ENCODE results near the gene GALNT8.
"Not testable (repeated sequence)": the region's sequence is repeated elsewhere in the genome, so short reads cannot be mapped to it uniquely, and the experiment has no call there.

Gene GALNT8

DNA sequence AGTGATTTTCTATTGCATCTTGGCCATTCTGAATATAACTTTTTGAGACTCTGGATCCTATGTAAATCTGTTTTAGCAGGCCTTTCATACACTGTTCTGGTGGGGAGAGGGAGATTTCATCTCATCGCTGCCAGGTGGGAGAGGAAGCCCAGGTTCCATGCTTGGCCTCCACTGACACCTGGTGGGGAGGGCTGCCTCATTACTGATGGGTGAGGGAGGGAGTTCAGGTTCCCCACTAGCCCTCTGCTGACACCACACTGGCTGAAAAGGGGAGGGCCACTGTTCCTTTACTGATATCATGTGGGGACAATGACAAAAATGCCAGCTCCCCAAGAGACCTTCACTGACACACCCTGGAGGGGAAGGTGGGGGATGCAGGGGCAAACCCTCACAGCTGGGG is 2.4 kb upstream of the GALNT8 start:
- DNase-seq (ENCODE audit: low read depth): no peak
- no peak for TF ChIP-seq CTCF (conservative IDR thresholded peaks at IDR 0.05; ENCODE audit: control insufficient read depth, insufficient read depth, low read depth, low read length)
- no peak overlapping the region for H3K4me3 ChIP-seq (ENCODE audit: control insufficient read depth, low read depth, low read length)

DNA sequence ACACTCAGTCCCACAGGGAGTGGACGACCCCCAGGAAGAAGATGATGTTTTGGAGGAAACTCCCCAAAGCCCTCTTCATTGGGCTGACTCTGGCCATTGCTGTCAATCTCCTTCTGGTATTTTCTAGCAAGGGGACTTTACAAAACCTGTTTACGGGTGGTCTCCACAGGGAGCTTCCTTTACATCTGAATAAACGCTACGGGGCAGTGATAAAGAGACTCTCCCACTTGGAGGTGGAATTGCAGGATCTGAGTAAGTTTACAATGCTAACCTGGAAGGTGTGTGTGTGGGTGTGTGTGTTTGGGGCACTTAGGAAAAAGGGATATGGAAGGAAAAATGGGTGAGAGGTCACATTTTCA is 416 bp downstream of the GALNT8 start:
- no peak overlapping the region for H3K4me3 ChIP-seq (ENCODE audit: control insufficient read depth, low read depth, low read length)
- TF ChIP-seq CTCF (conservative IDR thresholded peaks at IDR 0.05; ENCODE audit: control insufficient read depth, insufficient read depth, low read depth, low read length): no peak
- DNase-seq (ENCODE audit: low read depth): no peak

DNA sequence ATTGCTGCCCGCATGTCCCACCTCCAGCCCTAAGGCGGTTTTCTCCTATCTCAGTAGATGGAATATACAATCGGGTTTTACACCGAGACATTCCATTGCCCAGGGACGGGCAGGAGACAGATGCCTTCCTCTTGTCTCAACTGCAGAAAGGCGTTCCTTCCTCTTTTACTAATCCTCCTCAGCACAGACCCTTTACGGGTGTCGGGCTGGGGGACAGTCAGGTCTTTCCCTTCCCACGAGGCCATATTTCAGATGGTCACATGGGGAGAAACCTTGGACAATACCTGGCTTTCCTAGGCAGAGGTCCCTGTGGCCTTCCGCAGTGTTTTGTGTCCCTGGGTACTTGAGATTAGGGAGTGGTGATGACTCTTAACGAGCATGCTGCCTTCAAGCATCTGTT is 1.4 kb downstream of the GALNT8 start:
- not testable (repeated sequence) for DNase-seq (ENCODE audit: low read depth); H3K4me3 ChIP-seq (ENCODE audit: control insufficient read depth, low read depth, low read length)

DNA sequence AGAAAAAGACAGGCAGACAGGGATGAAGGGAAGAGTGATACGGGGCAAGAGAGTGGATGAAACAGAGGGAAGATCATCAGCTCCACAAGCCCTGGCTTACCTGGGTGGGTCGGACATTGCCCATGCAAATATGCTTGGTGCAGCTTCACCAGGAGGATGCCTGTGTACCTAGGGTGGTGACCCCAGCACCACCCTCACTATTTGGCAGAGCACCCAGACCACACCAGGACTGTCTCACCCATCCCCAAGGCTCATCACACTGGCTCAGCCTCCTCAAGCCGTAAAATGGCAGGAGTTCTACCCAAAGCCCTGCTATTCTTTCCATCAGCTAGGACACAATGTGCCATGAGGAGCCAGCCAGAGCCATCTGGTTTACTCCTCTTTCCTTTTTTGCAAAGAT is 3.0 kb downstream of the GALNT8 start:
- no peak for DNase-seq (ENCODE audit: low read depth)
- H3K4me3 ChIP-seq (ENCODE audit: control insufficient read depth, low read depth, low read length): no peak overlapping the region
- no peak for TF ChIP-seq CTCF (conservative IDR thresholded peaks at IDR 0.05; ENCODE audit: control insufficient read depth, insufficient read depth, low read depth, low read length)

- H3K4me3 ChIP-seq (ENCODE audit: control insufficient read depth, low read depth, low read length): no peak overlapping the region
- no peak for TF ChIP-seq CTCF (conservative IDR thresholded peaks at IDR 0.05; ENCODE audit: control insufficient read depth, insufficient read depth, low read depth, low read length)
- DNase-seq (ENCODE audit: low read depth): no peak
These were observed 4.9 kb downstream of the GALNT8 start for GRCh38 chr12:4725057-4725456.

- no peak for DNase-seq (ENCODE audit: low read depth)
- TF ChIP-seq CTCF (conservative IDR thresholded peaks at IDR 0.05; ENCODE audit: control insufficient read depth, insufficient read depth, low read depth, low read length): no peak
- no peak overlapping the region for H3K4me3 ChIP-seq (ENCODE audit: control insufficient read depth, low read depth, low read length)
These were observed 14.6 kb downstream of the GALNT8 start for GRCh38 chr12:4734625-4735340.

GRCh38 chr12:4736091-4736490 is 15.9 kb downstream of the GALNT8 start:
- H3K4me3 ChIP-seq (ENCODE audit: control insufficient read depth, low read depth, low read length): no peak overlapping the region
- TF ChIP-seq CTCF (conservative IDR thresholded peaks at IDR 0.05; ENCODE audit: control insufficient read depth, insufficient read depth, low read depth, low read length): no peak
- no peak for DNase-seq (ENCODE audit: low read depth)
